Embryonic facial prominence (tissue), 1 donor: ENCODE data around the gene PCSK9.

Source experiments
- DNase-seq: peaks from one replicate; pipeline ENCODE4 v3.0.0-alpha.2; 2016; ENCODE audit errors: extremely low spot score

The PCSK9 gene

GRCh38 chr1:55039342-55040082 lies at the start of gene PCSK9:
Gene PCSK9, plus strand, starts transcription at chr1:55039548. Its CDS starts 290 bp downstream, at chr1:55039838.
- DNase-seq, result peak; percentile 31

DNA sequence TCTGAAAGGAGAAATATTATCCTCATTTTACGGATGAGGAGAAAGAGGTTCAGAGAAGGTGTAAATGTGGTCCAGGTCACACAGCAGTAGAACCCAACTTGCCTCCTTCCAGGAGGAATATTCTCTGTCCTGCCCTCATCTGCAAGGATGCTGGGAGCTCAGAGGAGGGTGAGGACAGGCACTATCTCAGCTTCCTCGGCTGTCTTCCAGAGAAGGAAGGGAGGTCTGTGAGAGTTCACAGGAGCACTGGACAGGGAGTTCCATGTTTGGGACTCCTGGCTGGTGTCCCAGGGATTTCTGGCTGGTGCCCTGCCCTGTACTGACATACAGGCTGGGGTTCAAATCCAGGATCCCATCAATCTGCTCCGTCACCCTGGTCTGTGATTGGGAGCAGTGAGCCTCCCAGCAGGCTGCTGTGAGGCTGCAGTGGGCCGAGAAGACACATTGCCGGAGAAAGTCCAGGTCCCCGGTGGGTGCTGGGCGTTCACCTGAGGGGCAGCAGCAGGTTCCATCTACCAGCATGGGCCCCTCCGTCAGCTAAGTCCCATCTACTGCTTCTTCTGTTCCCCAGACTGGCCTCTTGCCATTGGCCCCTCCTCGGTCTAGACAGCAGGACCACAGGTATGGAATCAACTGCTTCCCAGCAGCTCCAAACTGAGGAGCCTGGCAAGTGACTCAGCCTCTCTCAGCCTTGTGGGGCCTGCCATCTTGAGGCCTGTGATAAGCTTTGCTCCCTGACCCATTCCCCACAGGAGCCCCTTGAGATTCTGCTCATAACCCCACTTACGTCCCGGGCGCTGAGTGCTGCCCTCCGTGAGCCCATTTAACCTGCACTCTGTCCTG lies 49.2 kb upstream of the PCSK9 start:
- no peak for DNase-seq

- DNase-seq, result no peak
Measured at GRCh38 chr1:54990916-54991315, 48.4 kb upstream of the PCSK9 start.

DNA sequence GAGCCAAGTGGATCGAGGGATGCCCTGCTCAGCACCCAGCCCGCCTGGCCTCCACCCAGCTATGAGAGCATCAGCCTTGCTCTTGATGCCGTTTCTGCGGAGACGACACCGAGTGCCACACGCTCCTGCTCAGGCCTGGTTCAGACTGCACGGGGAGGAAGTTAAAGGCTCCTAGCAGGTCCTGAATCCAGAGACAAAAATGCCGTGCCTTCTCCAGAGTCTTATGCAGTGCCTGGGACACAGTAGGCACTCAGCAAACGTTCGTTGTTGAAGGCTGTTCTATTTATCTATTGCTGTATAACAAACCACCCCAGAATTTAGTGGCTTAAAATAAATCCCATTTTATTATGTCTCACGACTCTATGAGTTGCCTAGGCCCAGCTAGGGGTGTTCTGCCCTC lies 47.4 kb upstream of the PCSK9 start:
- no peak for DNase-seq

- DNase-seq, result no peak
Measured at GRCh38 chr1:54993140-54993539, 46.2 kb upstream of the PCSK9 start.

DNA sequence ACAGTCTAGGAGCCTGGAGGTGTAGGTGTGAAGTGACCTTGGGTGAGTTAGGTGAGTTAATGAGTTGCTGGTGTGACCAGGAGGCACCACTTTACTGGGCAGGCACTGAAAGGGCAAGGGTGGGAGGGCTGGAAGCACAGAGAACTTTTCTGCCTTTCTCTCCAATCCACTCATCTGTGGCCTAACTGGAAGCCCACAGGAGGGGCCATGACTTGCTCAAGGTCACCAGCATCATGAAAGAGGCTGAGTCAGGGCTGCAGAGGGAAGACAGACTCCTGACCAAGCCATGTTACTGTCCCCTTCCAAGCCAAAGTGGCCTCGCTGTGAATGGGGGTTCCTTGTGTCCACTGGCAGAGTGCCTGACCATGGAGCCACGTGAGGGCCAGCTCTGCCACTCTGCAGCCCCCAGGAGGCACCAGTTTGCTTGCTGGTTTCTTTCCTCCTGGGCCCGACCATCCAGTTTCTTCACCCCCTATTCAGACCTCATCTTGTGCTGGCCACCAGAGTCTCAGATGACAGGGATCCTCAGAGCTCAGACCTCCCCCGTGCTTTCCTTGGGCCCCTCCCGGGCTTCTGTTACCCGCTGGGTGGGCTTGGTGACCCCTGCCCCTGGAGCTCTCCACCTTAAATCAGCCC lies 44.9 kb upstream of the PCSK9 start:
- no peak for DNase-seq

DNA sequence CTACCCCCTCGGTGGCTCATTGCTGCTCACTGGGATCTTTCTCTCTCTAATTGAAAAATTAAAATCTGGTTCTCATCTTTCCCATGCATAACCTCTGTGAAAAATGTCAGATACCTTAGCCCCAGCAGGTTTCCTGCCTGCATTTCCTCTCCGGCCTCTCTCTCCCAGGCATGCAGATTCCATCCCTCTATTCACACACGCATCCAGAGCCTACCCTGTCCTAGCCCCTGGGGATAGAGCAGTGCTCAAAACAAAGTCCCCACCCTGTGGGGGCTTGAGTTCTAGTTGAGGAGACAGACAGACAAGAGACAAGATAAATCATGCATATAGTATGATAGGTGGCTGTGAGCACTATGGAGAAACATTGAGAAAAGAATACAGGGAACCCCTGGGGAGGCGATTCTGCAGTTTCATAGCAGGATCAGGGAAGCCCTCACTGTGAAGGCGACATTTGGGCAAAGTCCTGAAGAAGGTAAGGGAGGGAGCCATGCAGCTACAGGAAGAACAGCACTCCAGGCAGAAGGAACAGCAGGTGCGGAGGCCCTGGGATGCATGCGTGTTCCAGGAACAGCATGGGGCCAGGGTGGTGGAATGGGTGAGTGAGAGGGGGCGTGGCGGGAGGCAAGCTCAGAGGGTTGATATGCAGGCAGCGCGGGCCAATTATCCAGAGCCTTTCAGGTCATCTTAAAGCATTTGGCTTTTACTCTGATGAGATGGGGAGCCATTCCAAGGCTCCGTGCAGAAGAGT lies 44.2 kb upstream of the PCSK9 start:
- no peak for DNase-seq

GRCh38 chr1:54995835-54996234 lies 43.5 kb upstream of the PCSK9 start:
- DNase-seq, result no peak

DNA sequence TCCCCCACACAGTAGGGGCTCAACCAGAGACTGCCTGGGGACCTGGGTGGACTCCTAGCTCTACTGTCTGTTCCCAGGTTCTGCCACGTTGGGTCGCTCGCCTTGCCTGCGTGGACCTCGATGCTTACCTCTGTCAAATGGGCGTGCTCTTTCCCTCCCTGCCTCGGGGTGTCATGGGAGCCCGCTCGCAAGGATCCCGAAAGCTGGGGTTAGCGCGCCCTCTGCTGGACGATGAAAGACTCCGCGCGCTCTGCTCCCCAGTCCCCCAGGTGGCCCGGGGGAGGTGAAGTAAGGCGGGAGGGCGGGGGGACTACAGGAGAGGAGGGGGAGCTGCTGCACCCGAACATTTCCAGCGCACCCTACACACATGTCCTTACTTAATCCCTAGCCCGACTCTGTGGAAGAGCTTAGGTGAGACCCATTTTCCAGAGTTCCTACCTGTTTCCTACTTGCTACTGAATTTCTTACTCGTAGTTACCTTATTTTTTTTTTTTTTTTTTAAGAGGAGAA lies 42.9 kb upstream of the PCSK9 start:
- DNase-seq, result no peak

- no peak for DNase-seq
Measured at GRCh38 chr1:54996869-54997710, 42.3 kb upstream of the PCSK9 start.

GRCh38 chr1:54997711-54997986 lies 41.7 kb upstream of the PCSK9 start:
- DNase-seq, result no peak

DNA sequence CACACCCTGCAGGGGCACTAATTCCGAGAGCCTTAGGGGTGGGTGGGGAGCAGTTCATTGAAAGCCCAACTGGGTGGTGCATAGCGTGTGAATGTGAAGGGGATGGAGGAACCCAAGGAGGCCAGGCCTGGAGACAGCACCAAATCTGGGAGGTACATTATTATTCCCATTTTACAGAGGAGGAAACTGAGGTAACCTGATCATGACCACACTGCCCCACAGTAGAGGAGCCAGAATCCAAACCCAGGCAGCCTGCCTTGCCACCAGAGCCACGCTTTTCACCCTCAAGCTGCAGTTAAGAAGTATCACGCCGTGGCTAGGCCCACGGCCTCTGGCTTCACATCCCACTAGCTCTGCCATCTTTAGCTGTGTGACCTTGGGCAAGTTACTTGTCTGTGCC lies 41.2 kb upstream of the PCSK9 start:
- no peak for DNase-seq

DNA sequence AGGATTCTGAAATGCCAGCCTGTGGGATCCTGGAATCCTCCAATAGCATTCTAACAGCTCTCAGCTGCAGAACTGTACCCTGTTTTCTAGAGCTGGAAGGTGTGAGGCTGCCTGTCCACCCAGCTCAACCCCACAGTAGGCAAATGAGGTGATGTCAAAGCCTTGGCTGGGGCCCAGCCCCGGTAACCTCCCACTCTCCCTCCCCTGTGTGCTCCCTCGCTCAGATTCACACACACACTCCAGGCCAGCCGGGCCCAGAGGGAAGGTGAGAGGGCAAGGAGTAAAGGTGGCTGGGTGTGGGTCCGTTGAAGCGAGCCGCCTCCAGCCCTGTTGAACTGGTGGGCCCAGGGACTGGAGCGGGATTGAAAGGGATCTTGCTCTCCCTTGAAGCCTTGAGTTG lies 40.7 kb upstream of the PCSK9 start, which contains the start of gene BSND:
Gene BSND (plus strand): TSS at position 257 of the 400 bp plus-strand sequence. CDS start 254 bp downstream, outside the sequence.
- no peak for DNase-seq

GRCh38 chr1:55000110-55001085 lies 39.0 kb upstream of the PCSK9 start:
- no peak for DNase-seq

GRCh38 chr1:55001311-55001710 lies 38.0 kb upstream of the PCSK9 start:
- DNase-seq, result no peak

GRCh38 chr1:55002686-55003085 lies 36.7 kb upstream of the PCSK9 start:
- DNase-seq, result no peak

DNA sequence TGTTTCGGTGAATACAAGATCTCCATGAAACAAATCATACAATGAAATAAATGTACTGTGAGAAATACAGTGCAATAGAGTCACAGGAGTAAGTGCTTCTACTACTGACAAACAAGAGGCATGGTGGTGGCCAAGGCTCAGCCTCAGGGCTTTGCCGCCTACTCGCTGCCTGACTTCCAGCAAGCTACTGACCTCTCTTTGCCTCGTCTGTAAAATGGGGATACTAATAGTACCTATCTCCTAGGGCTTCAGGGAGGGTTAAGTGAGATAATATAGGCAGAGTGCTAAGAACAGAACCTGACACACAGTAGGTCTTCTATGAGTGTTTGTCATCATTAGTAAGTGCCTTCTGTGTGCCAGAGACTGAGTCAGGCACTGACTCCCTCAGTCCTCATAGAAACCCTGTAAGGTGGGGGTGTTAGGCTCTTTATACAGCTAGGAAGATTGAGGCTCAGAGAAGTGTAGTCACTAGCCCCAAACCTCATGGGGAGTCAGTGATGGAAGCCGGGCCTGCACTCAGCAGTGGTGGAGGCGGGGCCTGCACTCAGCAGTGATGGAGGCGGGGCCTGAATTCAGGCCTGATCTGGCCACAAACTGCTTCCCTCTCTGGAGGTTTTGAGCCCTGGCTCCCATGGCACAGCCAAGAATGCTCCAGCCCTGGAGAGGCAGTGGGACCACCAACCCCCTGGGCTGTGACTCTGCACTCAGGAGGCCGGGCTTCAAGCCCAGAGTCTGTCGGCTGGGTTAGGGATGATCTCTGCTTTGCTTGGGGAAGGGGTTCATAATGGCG lies 33.8 kb upstream of the PCSK9 start:
- no peak for DNase-seq

DNA sequence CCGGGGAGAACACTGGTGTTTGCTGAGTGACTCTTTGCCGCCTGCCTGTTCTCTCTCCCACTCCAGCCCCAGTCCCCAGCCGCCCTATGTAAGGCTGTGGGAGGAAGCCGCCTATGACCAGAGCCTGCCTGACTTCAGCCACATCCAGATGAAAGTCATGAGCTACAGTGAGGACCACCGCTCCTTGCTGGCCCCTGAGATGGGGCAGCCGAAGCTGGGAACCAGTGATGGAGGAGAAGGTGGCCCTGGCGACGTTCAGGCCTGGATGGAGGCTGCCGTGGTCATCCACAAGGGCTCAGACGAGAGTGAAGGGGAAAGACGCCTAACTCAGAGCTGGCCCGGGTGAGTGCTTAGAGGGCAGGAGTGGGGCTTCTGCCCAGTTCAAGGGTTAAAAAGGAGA lies 32.4 kb upstream of the PCSK9 start:
- DNase-seq, result no peak

GRCh38 chr1:55007625-55008024 lies 31.7 kb upstream of the PCSK9 start:
- no peak for DNase-seq
